GM10266 (cell line): Measurements from ENCODE around the gene CCDC12.

Source experiments
- DNase-seq: peaks from one replicate; pipeline ENCODE4 v3.0.0; 2012; ENCODE audit errors: extremely low spot score
- CTCF ChIP-seq: IDR thresholded peaks from 2 replicates; pipeline ENCODE4 v1.5.1; 2012; ENCODE audit warnings: mild to moderate bottlenecking, low read depth; ENCODE audit not compliant: control insufficient read depth, insufficient read depth; ENCODE audit errors: missing control alignments

CCDC12 gene

GRCh38 chr3:47007001-47007400 is 30.5 kb upstream of the CCDC12 start:
- no peak for TF ChIP-seq CTCF
- no peak for DNase-seq

GRCh38 chr3:47006145-47006651 is 29.7 kb upstream of the CCDC12 start:
- TF ChIP-seq CTCF = no peak
- DNase-seq = no peak

GRCh38 chr3:47005212-47006144 is 28.9 kb upstream of the CCDC12 start:
- DNase-seq = no peak
- TF ChIP-seq CTCF = no peak

GRCh38 chr3:47004369-47005211 is 28.0 kb upstream of the CCDC12 start:
- no peak for DNase-seq
- TF ChIP-seq CTCF = no peak

- no peak for DNase-seq
- TF ChIP-seq CTCF = no peak
Observed at GRCh38 chr3:47003461-47004368, 27.2 kb upstream of the CCDC12 start.

- TF ChIP-seq CTCF = no peak
- DNase-seq = no peak
Observed at GRCh38 chr3:47003056-47003410, 26.5 kb upstream of the CCDC12 start.
